B cell (primary cell): ENCODE data around the gene KCNQ5. TPM values are rescaled to one million over a fixed set of nuclear protein-coding genes. Genes with fewer than 3 reads are reported as not detected.

Source experiments
- ATAC-seq: fragments of 200-7000 bp; cut with Tn5 transposase; one replicate; pipeline ENCODE4 v1.10.0; 2021; ENCODE audit warnings: low read depth, mild to moderate bottlenecking, moderate number of reproducible peaks, moderate library complexity
- CTCF ChIA-PET: fragments of 350-600 bp; sonication (Branson Sonifier 250); formaldehyde crosslinking; loops from one replicate; lab custom pipeline; 2021; ENCODE audit warnings: antibody characterized with exemption, inconsistent platforms; lab: Charles Lee
- POLR2A ChIA-PET: fragments of 350-600 bp; sonication (Branson Sonifier 250); formaldehyde crosslinking; loops from one replicate; lab custom pipeline; 2021; ENCODE audit warnings: antibody characterized with exemption; lab: Charles Lee
- DNase-seq: peaks from one replicate; pipeline ENCODE4 v3.0.0; 2013
- H2AFZ ChIP-seq: 2 replicates; pipeline ENCODE4 v1.6.1; 2012; ENCODE audit warnings: mild to moderate bottlenecking, low read depth, low read length; ENCODE audit not compliant: insufficient read depth, poor library complexity, severe bottlenecking
- H3K27ac ChIP-seq, 2 donors: 1 replicate in 1 of 2; 2 replicates in 1 of 2; pipeline ENCODE4 v1.5.1; 2012 to 2013; ENCODE audit warnings: low read length in 2 of 2, mild to moderate bottlenecking in 2 of 2, moderate library complexity in 1 of 2
- H3K27me3 ChIP-seq, 4 experiments: fragments of 200-600 bp in 1 of 4; sonication (generic) in 1 of 4; replicated peaks in 1 of 4; 1 replicate in 2 of 4; 2 replicates in 2 of 4; pipeline versions ENCODE4 v1.6.1 to v1.7.0; 2013 to 2016; ENCODE audit warnings: low read length in 3 of 4, mild to moderate bottlenecking in 2 of 4, mixed read lengths in 1 of 4, moderate library complexity in 1 of 4; ENCODE audit not compliant: insufficient read depth in 4 of 4, control insufficient read depth in 3 of 4; ENCODE audit errors: control extremely low read depth in 1 of 4
- H3K36me3 ChIP-seq, 2 experiments: replicated peaks in 1 of 2; 1 replicate in 1 of 2; 2 replicates in 1 of 2; pipeline versions ENCODE4 v1.6.1 to v1.7.1; 2013; ENCODE audit warnings: low read length in 1 of 2; ENCODE audit not compliant: insufficient read depth in 2 of 2, control insufficient read depth in 1 of 2; ENCODE audit errors: control extremely low read depth in 1 of 2, extremely low read depth in 1 of 2
- H3K4me1 ChIP-seq, 2 donors: fragments of 200-600 bp in 1 of 2; sonication (generic) in 1 of 2; 1 replicate in 1 of 2; 2 replicates in 1 of 2; pipeline versions ENCODE4 v1.5.1 to v1.6.1; 2013 to 2017; ENCODE audit warnings: low read length in 2 of 2; ENCODE audit not compliant: control insufficient read depth in 2 of 2, insufficient read depth in 2 of 2
- H3K4me2 ChIP-seq: replicated peaks from 2 replicates; pipeline ENCODE3; 2012; ENCODE audit warnings: mild to moderate bottlenecking, low read depth, low read length; ENCODE audit not compliant: poor library complexity, severe bottlenecking
- H3K4me3 ChIP-seq, 5 experiments: fragments of 200-600 bp in 1 of 5; sonication (generic) in 1 of 5; 1 replicate in 3 of 5; 2 replicates in 2 of 5; pipeline versions ENCODE4 v1.5.1 to v1.7.0; 2011 to 2016; ENCODE audit warnings: low read length in 4 of 5, mild to moderate bottlenecking in 4 of 5, low read depth in 2 of 5, control low read depth in 1 of 5, moderate library complexity in 1 of 5; ENCODE audit not compliant: insufficient read depth in 1 of 5; ENCODE audit errors: control extremely low read depth in 1 of 5, extremely low read depth in 1 of 5
- H3K79me2 ChIP-seq: fragments of 200-600 bp; sonication (generic); one replicate; pipeline ENCODE4 v1.6.0; 2016; ENCODE audit warnings: low read length; ENCODE audit not compliant: control insufficient read depth, insufficient read depth
- H3K9ac ChIP-seq: fragments of 200-600 bp; sonication (generic); 2 replicates; pipeline ENCODE4 v1.6.1; 2017; ENCODE audit warnings: mild to moderate bottlenecking, low read length, moderate library complexity
- H3K9me3 ChIP-seq, 3 donors: one replicate each; pipeline versions ENCODE4 v1.6.1 to v1.7.1; 2013; ENCODE audit warnings: low read length in 2 of 3; ENCODE audit not compliant: control insufficient read depth in 2 of 3, insufficient read depth in 1 of 3; ENCODE audit errors: control extremely low read depth in 1 of 3
- H4K20me1 ChIP-seq: 2 replicates; pipeline ENCODE4 v1.6.0; 2012; ENCODE audit warnings: mild to moderate bottlenecking, low read length; ENCODE audit not compliant: insufficient read depth, control insufficient read depth, poor library complexity, severe bottlenecking
- H3K27ac Mint-ChIP-seq: one replicate; pipeline ENCODE4 v1.8.0; 2021; ENCODE audit warnings: mixed read lengths
- H3K27me3 Mint-ChIP-seq: one replicate; pipeline ENCODE4 v1.8.0; 2021; ENCODE audit warnings: mixed read lengths
- H3K4me1 Mint-ChIP-seq: one replicate; pipeline ENCODE4 v1.8.0; 2021; ENCODE audit warnings: mixed read lengths
- H3K4me3 Mint-ChIP-seq: one replicate; pipeline ENCODE4 v1.8.0; 2021; ENCODE audit warnings: mixed read lengths
- H3K9me3 Mint-ChIP-seq: one replicate; pipeline ENCODE4 v1.8.0; 2022; ENCODE audit warnings: mixed read lengths; ENCODE audit not compliant: insufficient read depth
- CTCF ChIP-seq: fragments of 200-600 bp; IDR thresholded peaks from one replicate; pipeline ENCODE4 v1.8.0; 2022; ENCODE audit warnings: antibody characterized with exemption, mild to moderate bottlenecking
- EZH2 ChIP-seq: IDR thresholded peaks from 2 replicates; pipeline ENCODE4 v1.6.1; 2012; ENCODE audit warnings: borderline replicate concordance, low read depth, mild to moderate bottlenecking, moderate library complexity, low read length; ENCODE audit not compliant: insufficient read depth, poor library complexity, severe bottlenecking
- WGBS: methylation state at CpG from one replicate; pipeline ENCODE4 v1.1.5; 2013; ENCODE audit warnings: missing lambda C conversion rate; ENCODE audit not compliant: insufficient coverage; 5-methylcytosine and 5-hydroxymethylcytosine counted together
- intact Hi-C: fragments of 100-400 bp; cut with micrococcal nuclease; formaldehyde crosslinking; loops from one replicate; pipeline ENCODE4 v1.10.0; 2022
- polyA plus RNA-seq: library from polyadenylated mRNA; depleted of rRNA; stranded (reverse); fragments of >200 nt; gene quantifications from 2 replicates; pipeline ENCODE4 v1.2.3, GENCODE V29; 2012
- total RNA-seq, 2 donors: library from RNA; stranded (reverse); fragments of 120-200 nt in 1 of 2; gene quantifications; 1 replicate in 1 of 2; 2 replicates in 1 of 2; pipeline versions ENCODE4 v1.2.3 to v1.2.4, GENCODE V29; 2013 to 2022

The KCNQ5 gene
- total and polyA plus RNA-seq, 2 donors (not counting 1 experiment from before 2014, with no cell fraction given) = 2.3 to 9.4 TPM

DNA sequence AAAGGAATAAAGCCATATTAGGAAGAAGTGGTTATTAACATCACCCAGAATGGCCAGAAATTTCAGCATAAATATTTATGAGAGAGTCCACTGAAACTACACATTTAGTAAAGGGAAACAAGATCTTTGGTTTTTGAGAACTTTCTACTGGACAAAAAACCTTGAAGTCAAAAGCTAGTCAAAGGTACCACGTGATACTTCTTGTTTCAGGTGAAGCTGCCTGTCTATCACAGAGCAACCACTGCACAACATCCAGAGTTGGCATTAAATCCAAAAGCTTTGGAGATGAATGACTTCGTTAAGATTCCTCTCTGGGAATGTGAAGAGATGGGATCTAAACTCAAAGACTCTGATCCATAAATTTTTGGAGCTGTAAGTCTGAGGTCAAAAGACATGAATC, 137.0 kb downstream of the KCNQ5 start:
- Histone ChIP-seq H3K36me3 (no peaks in the 10 kb centered on the region), H3K9me3 (no peaks in the 10 kb centered on the region), H3K4me3 (no peak overlapping the region), H2AFZ (no peak overlapping the region), H3K4me2 (no peak overlapping the region), H3K4me1 (no peaks in the 10 kb centered on the region), H3K79me2 (peaks cover 19% of the 10 kb centered on the region), H4K20me1 (no peaks in the 10 kb centered on the region), H3K27ac (no peak overlapping the region), H3K27me3 (no peaks in the 10 kb centered on the region), H3K9ac (no peak overlapping the region)
- Mint-ChIP-seq H3K9me3 (no peaks in the 10 kb centered on the region), H3K4me1 (peaks cover 2% of the 10 kb centered on the region), H3K27me3 (no peaks in the 10 kb centered on the region), H3K4me3 (no peak overlapping the region), H3K27ac (no peak overlapping the region)
- ChIA-PET CTCF (interaction anchor here (1.1 kb wide), 1 partner anchor 17 kb away, joined by 3 read pairs; no protein-coding TSS in a partner anchor), POLR2A (no interaction called here)
- intact Hi-C loops = no loop called here
- TF ChIP-seq CTCF (no peak), EZH2 (no peak)
- no CpG with 5 or more reads among the region's 2 CpGs for WGBS
- no peak for DNase-seq
- no peak for ATAC-seq

GRCh38 chr6:72760114-72760793, 138.4 kb downstream of the KCNQ5 start:
- TF ChIP-seq CTCF (no peak), EZH2 (no peak)
- ATAC-seq (no peak), DNase-seq (no peak)
- H3K27me3 ChIP-seq = no peaks in the 10 kb centered on the region
- intact Hi-C loops = no loop called here
- H3K4me2 ChIP-seq = no peak overlapping the region
- ChIA-PET CTCF (interaction anchor here (1.2 kb wide), 1 partner anchor 144 kb away, joined by 3 read pairs; no protein-coding TSS in a partner anchor), POLR2A (no interaction called here)
- WGBS = no CpG with 5 or more reads among the region's 4 CpGs
- no peak overlapping the region for H3K4me3 Mint-ChIP-seq
- no peaks in the 10 kb centered on the region for H3K9me3 Mint-ChIP-seq
- H3K9ac ChIP-seq = no peak overlapping the region
- H3K36me3 ChIP-seq = no peaks in the 10 kb centered on the region
- no peaks in the 10 kb centered on the region for H3K4me1 ChIP-seq
- H3K4me1 Mint-ChIP-seq = no peaks in the 10 kb centered on the region
- no peak overlapping the region for H3K27ac ChIP-seq
- H3K79me2 ChIP-seq = peaks cover 15% of the 10 kb centered on the region
- no peak overlapping the region for H3K27ac Mint-ChIP-seq
- no peak overlapping the region for H2AFZ ChIP-seq
- no peak overlapping the region for H3K4me3 ChIP-seq
- no peaks in the 10 kb centered on the region for H4K20me1 ChIP-seq
- no peaks in the 10 kb centered on the region for H3K27me3 Mint-ChIP-seq
- H3K9me3 ChIP-seq = no peaks in the 10 kb centered on the region
